ENCODE measurements around the gene CYP2B6.
"Not testable (repeated sequence)": the region's sequence is repeated elsewhere in the genome, so short reads cannot be mapped to it uniquely, and the experiment has no call there.

The CYP2B6 gene

GRCh38 chr19:40995355-40995754 is 4.3 kb downstream of the CYP2B6 start:
- H3K4me3 ChIP-seq (ENCODE audit: low read depth, low read length) = no peak overlapping the region
- no peak for TF ChIP-seq CTCF (IDR thresholded peaks at IDR 0.05; ENCODE audit: low read depth, low read length)

GRCh38 chr19:40999018-40999417 is 7.9 kb downstream of the CYP2B6 start:
- H3K4me3 ChIP-seq (ENCODE audit: low read depth, low read length) = not testable (repeated sequence)

GRCh38 chr19:41000310-41000737 is 9.2 kb downstream of the CYP2B6 start:
- TF ChIP-seq CTCF (IDR thresholded peaks at IDR 0.05; ENCODE audit: low read depth, low read length) = no peak
- no peak overlapping the region for H3K4me3 ChIP-seq (ENCODE audit: low read depth, low read length)

- TF ChIP-seq CTCF (IDR thresholded peaks at IDR 0.05; ENCODE audit: low read depth, low read length) = no peak
- H3K4me3 ChIP-seq (ENCODE audit: low read depth, low read length) = no peak overlapping the region
These were observed 10.3 kb downstream of the CYP2B6 start for GRCh38 chr19:41001243-41001971.

- H3K4me3 ChIP-seq (ENCODE audit: low read depth, low read length) = not testable (repeated sequence)
These were observed 12.6 kb downstream of the CYP2B6 start for GRCh38 chr19:41003656-41004055.

GRCh38 chr19:41009700-41010235 is 18.7 kb downstream of the CYP2B6 start:
- TF ChIP-seq CTCF (IDR thresholded peaks at IDR 0.05; ENCODE audit: low read depth, low read length) = no peak
- H3K4me3 ChIP-seq (ENCODE audit: low read depth, low read length) = no peak overlapping the region

- H3K4me3 ChIP-seq (ENCODE audit: low read depth, low read length) = no peak overlapping the region
- TF ChIP-seq CTCF (IDR thresholded peaks at IDR 0.05; ENCODE audit: low read depth, low read length) = no peak
These were observed 22.3 kb downstream of the CYP2B6 start for GRCh38 chr19:41013359-41013758.

GRCh38 chr19:41014643-41015042 is 23.6 kb downstream of the CYP2B6 start:
- no peak overlapping the region for H3K4me3 ChIP-seq (ENCODE audit: low read depth, low read length)
- TF ChIP-seq CTCF (IDR thresholded peaks at IDR 0.05; ENCODE audit: low read depth, low read length) = no peak

Data from WI38 (cell line).